Osteocyte (in vitro differentiated cells): ENCODE data around the gene PSMC3. TPM values are rescaled to one million over a fixed set of nuclear protein-coding genes. Genes with fewer than 3 reads are reported as not detected.

Experiments used
- DNase-seq: peaks from one replicate; pipeline ENCODE4 v3.0.0; 2021; ENCODE audit warnings: mixed read lengths; ENCODE audit not compliant: unreplicated experiment; ENCODE audit errors: extremely low spot score
- H3K27ac Mint-ChIP-seq: one replicate; pipeline ENCODE4 v1.8.0; 2021; ENCODE audit warnings: mild to moderate bottlenecking, mixed read lengths; ENCODE audit not compliant: unreplicated experiment
- H3K27me3 Mint-ChIP-seq: one replicate; pipeline ENCODE4 v1.8.0; 2021; ENCODE audit warnings: mixed read lengths; ENCODE audit not compliant: unreplicated experiment
- H3K36me3 Mint-ChIP-seq: one replicate; pipeline ENCODE4 v1.8.0; 2021; ENCODE audit warnings: mixed read lengths; ENCODE audit not compliant: unreplicated experiment
- H3K4me1 Mint-ChIP-seq: one replicate; pipeline ENCODE4 v1.8.0; 2021; ENCODE audit warnings: mixed read lengths; ENCODE audit not compliant: unreplicated experiment
- H3K4me3 Mint-ChIP-seq: one replicate; pipeline ENCODE4 v1.8.0; 2021; ENCODE audit warnings: mild to moderate bottlenecking, moderate library complexity, mixed read lengths; ENCODE audit not compliant: unreplicated experiment
- H3K9me3 Mint-ChIP-seq: one replicate; pipeline ENCODE4 v1.8.0; 2021; ENCODE audit warnings: mixed read lengths; ENCODE audit not compliant: unreplicated experiment
- total RNA-seq: library from RNA; stranded (reverse); gene quantifications from 2 replicates; pipeline ENCODE4 v1.2.1, GENCODE V29; 2021
- TF ChIP-seq, protein P1 (sequence below): fragments of 200-600 bp; sonication (generic); IDR thresholded peaks from 2 replicates; pipeline ENCODE4 v1.5.0; 2021; ENCODE audit warnings: antibody characterized with exemption, mild to moderate bottlenecking, moderate library complexity

PSMC3 gene
- total RNA-seq, 1 donor from 2014 or later, result 123 TPM

DNA sequence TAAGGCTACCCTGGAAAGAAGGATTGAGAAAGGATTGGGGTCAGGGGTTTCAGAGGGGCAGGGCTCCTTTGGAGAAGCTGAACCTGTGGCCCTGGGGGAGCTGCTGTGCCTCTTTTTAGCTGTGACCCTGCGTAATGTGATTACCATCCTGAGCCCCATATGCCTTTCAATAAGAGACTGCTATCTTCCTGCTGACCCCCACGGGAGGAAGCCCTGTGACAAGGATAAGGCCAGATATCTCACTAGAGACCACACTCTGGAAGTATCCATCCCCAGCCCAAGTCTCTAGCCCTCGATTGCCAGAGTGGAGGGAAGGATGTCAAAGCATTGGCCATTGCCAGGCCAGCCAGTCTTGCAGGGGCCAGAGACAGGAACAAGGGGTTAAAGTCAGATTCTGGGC lies 22.7 kb downstream of the PSMC3 start:
- Mint-ChIP-seq H3K4me3 (no peak overlapping the region), H3K27ac (no peak overlapping the region), H3K9me3 (no peaks in the 10 kb centered on the region), H3K27me3 (no peaks in the 10 kb centered on the region), H3K36me3 (no peaks in the 10 kb centered on the region), H3K4me1 (peaks cover 19% of the 10 kb centered on the region)
- no peak for DNase-seq
- TF ChIP-seq, protein P1, sequence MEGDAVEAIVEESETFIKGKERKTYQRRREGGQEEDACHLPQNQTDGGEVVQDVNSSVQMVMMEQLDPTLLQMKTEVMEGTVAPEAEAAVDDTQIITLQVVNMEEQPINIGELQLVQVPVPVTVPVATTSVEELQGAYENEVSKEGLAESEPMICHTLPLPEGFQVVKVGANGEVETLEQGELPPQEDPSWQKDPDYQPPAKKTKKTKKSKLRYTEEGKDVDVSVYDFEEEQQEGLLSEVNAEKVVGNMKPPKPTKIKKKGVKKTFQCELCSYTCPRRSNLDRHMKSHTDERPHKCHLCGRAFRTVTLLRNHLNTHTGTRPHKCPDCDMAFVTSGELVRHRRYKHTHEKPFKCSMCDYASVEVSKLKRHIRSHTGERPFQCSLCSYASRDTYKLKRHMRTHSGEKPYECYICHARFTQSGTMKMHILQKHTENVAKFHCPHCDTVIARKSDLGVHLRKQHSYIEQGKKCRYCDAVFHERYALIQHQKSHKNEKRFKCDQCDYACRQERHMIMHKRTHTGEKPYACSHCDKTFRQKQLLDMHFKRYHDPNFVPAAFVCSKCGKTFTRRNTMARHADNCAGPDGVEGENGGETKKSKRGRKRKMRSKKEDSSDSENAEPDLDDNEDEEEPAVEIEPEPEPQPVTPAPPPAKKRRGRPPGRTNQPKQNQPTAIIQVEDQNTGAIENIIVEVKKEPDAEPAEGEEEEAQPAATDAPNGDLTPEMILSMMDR, result no peak

DNA sequence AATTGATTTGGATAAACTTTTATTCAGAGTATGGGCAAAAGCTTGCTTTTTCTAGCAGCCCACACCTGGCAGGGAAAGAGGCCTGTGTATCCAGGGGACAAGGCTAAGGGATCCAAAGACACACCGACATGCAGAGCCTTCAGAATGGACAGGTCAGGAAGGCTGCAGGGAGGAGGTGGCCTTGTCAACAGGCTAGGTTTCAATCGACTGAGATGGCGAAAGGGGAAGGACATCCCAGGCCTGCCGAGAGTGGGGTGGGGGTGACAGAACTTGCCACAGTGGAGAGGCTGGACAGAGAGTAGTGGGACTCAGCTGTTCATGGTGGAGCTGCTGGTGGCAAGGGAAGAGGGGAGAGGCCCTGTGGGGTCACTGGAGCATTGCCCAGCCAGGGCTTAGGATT lies 23.1 kb downstream of the PSMC3 start:
- Mint-ChIP-seq H3K4me1 (peaks cover 19% of the 10 kb centered on the region), H3K27ac (no peak overlapping the region)

DNA sequence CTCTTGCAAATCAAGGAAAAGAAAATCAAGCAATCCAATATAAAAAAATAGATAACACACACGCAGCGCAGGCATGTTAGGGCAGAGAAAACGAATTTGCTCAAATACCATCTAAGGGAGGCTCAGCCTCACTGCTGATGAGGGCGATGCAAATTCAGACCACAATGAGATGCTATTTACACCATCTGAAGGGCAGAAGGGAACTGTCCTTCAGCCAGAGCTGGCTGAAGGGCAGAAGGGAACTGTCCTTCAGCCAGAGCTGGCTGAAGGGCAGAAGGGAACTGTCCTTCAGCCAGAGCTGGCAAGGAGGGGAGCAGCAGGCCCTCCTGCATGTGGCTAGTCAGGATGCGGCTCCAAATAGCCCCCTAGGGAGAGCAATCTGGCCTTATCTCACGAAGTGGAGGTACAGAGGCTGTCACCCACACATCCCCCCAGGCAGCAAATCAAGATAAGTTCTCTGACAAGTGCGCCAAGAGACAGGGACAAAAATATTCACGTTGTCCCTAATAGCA lies 25.4 kb downstream of the PSMC3 start:
- peak overlapping the region; percentile 43 for H3K4me3 Mint-ChIP-seq
- no peaks in the 10 kb centered on the region for H3K9me3 Mint-ChIP-seq
- no peaks in the 10 kb centered on the region for H3K27me3 Mint-ChIP-seq
- H3K27ac Mint-ChIP-seq, result peak overlapping the region; percentile 74
- no peaks in the 10 kb centered on the region for H3K36me3 Mint-ChIP-seq
- H3K4me1 Mint-ChIP-seq, result peaks cover 9% of the 10 kb centered on the region
- no peak for DNase-seq
- TF ChIP-seq, protein P1, result no peak

More for the DNA sequence above, 23.1 kb downstream of the PSMC3 start:
- H3K9me3 Mint-ChIP-seq, result no peaks in the 10 kb centered on the region
- no peak overlapping the region for H3K4me3 Mint-ChIP-seq
- no peaks in the 10 kb centered on the region for H3K36me3 Mint-ChIP-seq
- DNase-seq, result no peak
- H3K27me3 Mint-ChIP-seq, result no peaks in the 10 kb centered on the region
- TF ChIP-seq, protein P1, result no peak

DNA sequence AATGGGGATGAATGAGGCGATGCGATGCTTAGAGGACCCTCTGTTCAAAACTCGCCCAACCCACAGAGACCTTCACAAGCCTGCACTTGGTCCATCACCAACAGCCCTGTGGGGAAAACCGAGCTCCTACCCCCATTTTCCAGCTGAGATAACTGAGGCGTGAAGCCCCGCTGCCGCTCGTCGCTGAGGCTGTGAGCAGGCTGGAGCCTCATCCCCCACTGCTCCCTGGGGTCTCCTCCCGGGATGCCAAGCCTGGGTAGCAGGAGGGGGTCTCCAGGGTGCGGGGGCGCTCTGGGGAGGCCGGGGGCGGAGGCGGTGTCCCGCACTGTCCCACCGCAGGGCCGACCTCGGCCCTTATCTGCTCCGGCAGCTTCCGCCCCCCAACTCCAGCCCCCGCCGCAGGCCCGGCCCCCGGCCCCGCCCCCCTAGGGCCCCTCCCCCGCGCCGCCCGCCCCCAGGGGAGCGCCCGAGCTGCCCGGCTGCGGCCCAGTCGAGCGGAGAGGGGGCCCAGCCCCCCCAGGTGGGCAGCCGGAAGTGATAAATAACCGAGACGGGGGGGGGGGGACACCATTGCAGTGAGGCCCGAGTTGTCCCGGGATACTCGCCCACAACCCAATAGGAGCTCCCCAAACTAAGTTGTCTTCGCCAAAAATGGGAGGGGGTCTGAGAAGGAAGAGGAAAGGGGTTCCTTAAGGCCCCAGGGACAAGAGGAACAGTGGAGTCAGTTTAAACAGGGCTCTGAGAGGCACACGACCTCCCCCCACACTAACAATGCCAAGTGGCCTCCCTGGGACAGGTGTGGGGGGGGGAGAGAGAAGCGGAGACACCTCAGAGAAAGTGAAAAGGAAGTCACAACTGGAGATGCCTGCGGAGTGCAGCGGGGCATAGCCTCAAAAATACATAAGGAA lies 26.1 kb downstream of the PSMC3 start:
- H3K36me3 Mint-ChIP-seq, result no peaks in the 10 kb centered on the region
- no peaks in the 10 kb centered on the region for H3K9me3 Mint-ChIP-seq
- TF ChIP-seq, protein P1, result no peak
- H3K4me1 Mint-ChIP-seq, result peaks cover 9% of the 10 kb centered on the region
- peak overlapping the region; percentile 74 for H3K27ac Mint-ChIP-seq
- no peak for DNase-seq
- no peaks in the 10 kb centered on the region for H3K27me3 Mint-ChIP-seq
- peak overlapping the region; percentile 65 for H3K4me3 Mint-ChIP-seq

DNA sequence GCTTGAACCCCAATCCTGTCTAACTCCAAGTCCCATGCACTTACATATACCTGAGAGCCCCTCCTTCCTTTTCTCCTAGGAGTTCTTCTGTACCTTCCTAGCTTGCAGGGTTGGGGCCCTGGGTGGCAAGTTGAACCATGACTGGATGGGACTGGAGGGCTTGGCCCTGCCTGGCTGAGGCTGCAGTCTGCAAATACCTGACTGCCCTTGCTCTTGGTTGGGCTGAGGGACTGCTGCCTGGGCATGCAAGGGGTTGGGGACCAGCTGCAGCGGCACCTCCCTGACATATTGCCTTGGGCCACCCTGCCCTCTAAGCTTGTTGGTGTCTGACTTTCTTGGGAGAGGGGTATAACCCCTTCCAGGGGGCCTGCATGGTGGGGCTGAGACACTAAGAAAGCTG lies 27.7 kb downstream of the PSMC3 start:
- no peaks in the 10 kb centered on the region for H3K36me3 Mint-ChIP-seq
- no peak overlapping the region for H3K4me3 Mint-ChIP-seq
- no peaks in the 10 kb centered on the region for H3K9me3 Mint-ChIP-seq
- no peaks in the 10 kb centered on the region for H3K27me3 Mint-ChIP-seq
- peaks cover 9% of the 10 kb centered on the region for H3K4me1 Mint-ChIP-seq
- TF ChIP-seq, protein P1, result no peak
- DNase-seq, result no peak
- no peak overlapping the region for H3K27ac Mint-ChIP-seq
